Measurements from ENCODE around the gene ASIC1. TPM values are rescaled to one million over a fixed set of nuclear protein-coding genes. Genes with fewer than 3 reads are reported as not detected.

The ASIC1 gene
- total RNA-seq, 2 experiments from 2014 or later: 1.5 to 2.8 TPM

- Mint-ChIP-seq H3K4me3 (no peak overlapping the region), H3K4me1 (ENCODE audit: low read depth) (no peaks in the 10 kb centered on the region), H3K36me3 (ENCODE audit: low read depth) (no peaks in the 10 kb centered on the region), H3K27ac (no peak overlapping the region), H3K9me3 (no peaks in the 10 kb centered on the region), H3K27me3 (peaks cover 40% of the 10 kb centered on the region)
- TF ChIP-seq, protein P1, sequence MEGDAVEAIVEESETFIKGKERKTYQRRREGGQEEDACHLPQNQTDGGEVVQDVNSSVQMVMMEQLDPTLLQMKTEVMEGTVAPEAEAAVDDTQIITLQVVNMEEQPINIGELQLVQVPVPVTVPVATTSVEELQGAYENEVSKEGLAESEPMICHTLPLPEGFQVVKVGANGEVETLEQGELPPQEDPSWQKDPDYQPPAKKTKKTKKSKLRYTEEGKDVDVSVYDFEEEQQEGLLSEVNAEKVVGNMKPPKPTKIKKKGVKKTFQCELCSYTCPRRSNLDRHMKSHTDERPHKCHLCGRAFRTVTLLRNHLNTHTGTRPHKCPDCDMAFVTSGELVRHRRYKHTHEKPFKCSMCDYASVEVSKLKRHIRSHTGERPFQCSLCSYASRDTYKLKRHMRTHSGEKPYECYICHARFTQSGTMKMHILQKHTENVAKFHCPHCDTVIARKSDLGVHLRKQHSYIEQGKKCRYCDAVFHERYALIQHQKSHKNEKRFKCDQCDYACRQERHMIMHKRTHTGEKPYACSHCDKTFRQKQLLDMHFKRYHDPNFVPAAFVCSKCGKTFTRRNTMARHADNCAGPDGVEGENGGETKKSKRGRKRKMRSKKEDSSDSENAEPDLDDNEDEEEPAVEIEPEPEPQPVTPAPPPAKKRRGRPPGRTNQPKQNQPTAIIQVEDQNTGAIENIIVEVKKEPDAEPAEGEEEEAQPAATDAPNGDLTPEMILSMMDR (IDR thresholded peaks at IDR 0.05): no peak
- no peak overlapping the region for H3K27ac ChIP-seq (ENCODE audit: low read depth in 1 of 2, low read length in 2 of 2)
- ChIA-PET CTCF (no interaction called here), POLR2A (no interaction called here)
- H3K27me3 ChIP-seq (ENCODE audit: control insufficient read depth in 1 of 2, insufficient read depth in 2 of 2, low read length in 2 of 2): peaks cover 4 to 7% of the 10 kb centered on the region in 2 experiments
- DNase-seq (no peak), ATAC-seq (ENCODE audit: poor library complexity) (no peak)
- no peaks in the 10 kb centered on the region for H3K4me1 ChIP-seq (ENCODE audit: insufficient read depth, low read length)
- no peaks in the 10 kb centered on the region for H3K36me3 ChIP-seq (ENCODE audit: insufficient read depth, low read length)
- intact Hi-C loops (cut with DNase I, micrococcal nuclease): no loop called here
- peak overlapping the region; percentile 19 for H3K4me3 ChIP-seq (ENCODE audit: low read length)
- no peaks in the 10 kb centered on the region for H3K9me3 ChIP-seq (ENCODE audit: control insufficient read depth in 1 of 2, insufficient read depth in 1 of 2, low read length in 2 of 2)
These were observed 24.9 kb upstream of the ASIC1 start for GRCh38 chr12:50032515-50032853.

GRCh38 chr12:50032854-50033581 lies 24.4 kb upstream of the ASIC1 start:
- H3K4me3 ChIP-seq (ENCODE audit: low read length): peak overlapping the region; percentile 19
- peaks cover 4 to 7% of the 10 kb centered on the region in 2 experiments for H3K27me3 ChIP-seq (ENCODE audit: control insufficient read depth in 1 of 2, insufficient read depth in 2 of 2, low read length in 2 of 2)
- H3K4me1 ChIP-seq (ENCODE audit: insufficient read depth, low read length): no peaks in the 10 kb centered on the region
- Mint-ChIP-seq H3K27ac (no peak overlapping the region), H3K27me3 (peaks cover 36% of the 10 kb centered on the region), H3K4me1 (ENCODE audit: low read depth) (no peaks in the 10 kb centered on the region), H3K36me3 (ENCODE audit: low read depth) (no peaks in the 10 kb centered on the region), H3K4me3 (no peak overlapping the region), H3K9me3 (no peaks in the 10 kb centered on the region)
- DNase-seq: peak in 1 of 14 experiments; percentile 32
- POLR2A ChIA-PET: no interaction called here
- TF ChIP-seq, protein P1 (IDR thresholded peaks at IDR 0.05): no peak
- no peaks in the 10 kb centered on the region for H3K36me3 ChIP-seq (ENCODE audit: insufficient read depth, low read length)
- CTCF ChIA-PET: no interaction called here
- H3K9me3 ChIP-seq (ENCODE audit: control insufficient read depth in 1 of 2, insufficient read depth in 1 of 2, low read length in 2 of 2): no peaks in the 10 kb centered on the region
- H3K27ac ChIP-seq (ENCODE audit: low read depth in 1 of 2, low read length in 2 of 2): no peak overlapping the region
- ATAC-seq (ENCODE audit: poor library complexity): no peak
- intact Hi-C loops (cut with DNase I, micrococcal nuclease): no loop called here

GRCh38 chr12:50038336-50038735 lies 19.1 kb upstream of the ASIC1 start:
- Mint-ChIP-seq H3K27me3 (peaks cover 23% of the 10 kb centered on the region), H3K27ac (no peak overlapping the region), H3K9me3 (no peaks in the 10 kb centered on the region), H3K36me3 (ENCODE audit: low read depth) (no peaks in the 10 kb centered on the region), H3K4me1 (ENCODE audit: low read depth) (no peaks in the 10 kb centered on the region), H3K4me3 (no peak overlapping the region)
- Histone ChIP-seq H3K4me1 (ENCODE audit: insufficient read depth, low read length) (no peaks in the 10 kb centered on the region), H3K9me3 (ENCODE audit: control insufficient read depth in 1 of 2, insufficient read depth in 1 of 2, low read length in 2 of 2) (no peaks in the 10 kb centered on the region), H3K27me3 (ENCODE audit: control insufficient read depth in 1 of 2, insufficient read depth in 2 of 2, low read length in 2 of 2) (peaks cover 0 to 3% of the 10 kb centered on the region in 2 experiments), H3K4me3 (ENCODE audit: low read length) (no peak overlapping the region), H3K27ac (ENCODE audit: low read depth in 1 of 2, low read length in 2 of 2) (no peak overlapping the region), H3K36me3 (ENCODE audit: insufficient read depth, low read length) (no peaks in the 10 kb centered on the region)
- intact Hi-C loops (cut with DNase I, micrococcal nuclease): loop anchor here in 1 of 2 experiments (2.0 kb wide), 1 partner anchor 16 kb away; no protein-coding TSS in a partner anchor
- ATAC-seq (ENCODE audit: poor library complexity): no peak
- TF ChIP-seq, protein P1 (IDR thresholded peaks at IDR 0.05): no peak
- ChIA-PET CTCF (interaction anchor here (0.6 to 2.4 kb wide), 7 partner anchors 12 to 73 kb away, joined by 3 to 19 read pairs (median 8); partner anchors contain the start of genes ASIC1, COX14 and RACGAP1), POLR2A (no interaction called here)
- DNase-seq: no peak
